GM06990 (cell line): ENCODE data around the gene FNDC3B.

Source experiments
- DNase-seq: peaks from one replicate; pipeline ENCODE4 v3.0.0-alpha.2; 2011; ENCODE audit not compliant: insufficient read length; ENCODE audit errors: extremely low read depth
- H3K27me3 ChIP-seq: replicated peaks from 2 replicates; pipeline ENCODE4 v1.6.0; 2011; ENCODE audit warnings: low read length; ENCODE audit not compliant: control insufficient read depth, insufficient read depth
- H3K36me3 ChIP-seq: 2 replicates; pipeline ENCODE4 v1.5.1; 2011; ENCODE audit warnings: low read length; ENCODE audit not compliant: control insufficient read depth, insufficient read depth
- H3K4me3 ChIP-seq: replicated peaks from 2 replicates; pipeline ENCODE4 v1.5.1; 2011; ENCODE audit warnings: low read depth, mild to moderate bottlenecking, control low read depth, low read length
- TF ChIP-seq, protein P1 (sequence below): IDR thresholded peaks from 2 replicates; pipeline ENCODE4 v1.5.1; 2011; ENCODE audit warnings: low read length, control low read depth, mild to moderate bottlenecking, inconsistent platforms; ENCODE audit not compliant: insufficient read depth, poor library complexity, severe bottlenecking

The FNDC3B gene

DNA sequence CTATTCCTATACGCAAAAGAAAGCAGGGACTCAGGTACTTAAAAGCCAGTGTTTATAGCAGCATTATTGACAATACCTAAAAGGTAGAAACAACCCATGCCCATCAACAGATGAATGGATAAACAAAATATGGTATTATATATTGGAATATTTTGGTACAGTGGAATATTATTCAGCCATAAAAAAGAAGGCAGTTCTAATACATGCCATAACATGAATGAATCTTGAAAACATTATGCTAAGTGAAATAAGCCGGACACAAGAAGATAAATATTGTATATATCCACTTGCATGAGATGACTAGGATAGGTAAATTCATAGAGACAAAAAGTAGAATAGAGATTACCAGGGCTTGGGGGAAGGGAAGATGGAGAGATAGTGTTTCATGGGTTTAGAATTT is 9.2 kb downstream of the FNDC3B start:
- no peaks in the 10 kb centered on the region for H3K36me3 ChIP-seq
- H3K27me3 ChIP-seq: no peaks in the 10 kb centered on the region
- DNase-seq: no peak
- TF ChIP-seq, protein P1, sequence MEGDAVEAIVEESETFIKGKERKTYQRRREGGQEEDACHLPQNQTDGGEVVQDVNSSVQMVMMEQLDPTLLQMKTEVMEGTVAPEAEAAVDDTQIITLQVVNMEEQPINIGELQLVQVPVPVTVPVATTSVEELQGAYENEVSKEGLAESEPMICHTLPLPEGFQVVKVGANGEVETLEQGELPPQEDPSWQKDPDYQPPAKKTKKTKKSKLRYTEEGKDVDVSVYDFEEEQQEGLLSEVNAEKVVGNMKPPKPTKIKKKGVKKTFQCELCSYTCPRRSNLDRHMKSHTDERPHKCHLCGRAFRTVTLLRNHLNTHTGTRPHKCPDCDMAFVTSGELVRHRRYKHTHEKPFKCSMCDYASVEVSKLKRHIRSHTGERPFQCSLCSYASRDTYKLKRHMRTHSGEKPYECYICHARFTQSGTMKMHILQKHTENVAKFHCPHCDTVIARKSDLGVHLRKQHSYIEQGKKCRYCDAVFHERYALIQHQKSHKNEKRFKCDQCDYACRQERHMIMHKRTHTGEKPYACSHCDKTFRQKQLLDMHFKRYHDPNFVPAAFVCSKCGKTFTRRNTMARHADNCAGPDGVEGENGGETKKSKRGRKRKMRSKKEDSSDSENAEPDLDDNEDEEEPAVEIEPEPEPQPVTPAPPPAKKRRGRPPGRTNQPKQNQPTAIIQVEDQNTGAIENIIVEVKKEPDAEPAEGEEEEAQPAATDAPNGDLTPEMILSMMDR: no peak
- no peak overlapping the region for H3K4me3 ChIP-seq

DNA sequence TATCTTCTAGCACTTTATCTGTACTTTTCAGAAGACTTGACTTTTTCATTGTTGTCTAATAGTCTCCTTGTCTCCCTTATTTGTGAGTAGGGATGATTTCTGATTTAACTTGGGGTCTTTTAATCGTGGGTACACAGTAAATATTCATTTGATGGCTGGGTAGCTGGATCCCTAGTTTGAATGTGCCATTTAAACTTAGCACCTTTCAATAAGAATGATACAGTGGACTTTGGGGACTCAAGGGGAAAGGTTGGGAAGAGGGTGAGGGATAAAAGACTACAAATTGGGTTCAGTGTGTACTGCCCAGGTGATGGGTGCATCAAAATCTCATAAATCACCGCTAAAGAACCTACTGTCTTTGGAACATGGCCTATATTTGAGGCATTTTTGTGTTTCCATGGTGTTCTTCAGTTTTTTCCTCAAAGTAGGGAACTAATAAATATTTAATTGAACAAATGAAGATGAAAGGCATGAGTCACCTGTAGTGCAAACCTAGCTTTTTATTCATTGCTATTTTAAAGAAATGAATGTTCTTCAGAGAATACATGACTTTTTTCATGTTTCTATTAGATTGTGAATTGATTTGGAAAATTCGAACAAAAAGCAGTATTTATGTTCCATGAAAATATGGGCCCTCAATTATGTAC is 12.1 kb downstream of the FNDC3B start:
- H3K27me3 ChIP-seq: no peaks in the 10 kb centered on the region
- H3K36me3 ChIP-seq: no peaks in the 10 kb centered on the region
- DNase-seq: no peak
- TF ChIP-seq, protein P1: no peak
- no peak overlapping the region for H3K4me3 ChIP-seq

DNA sequence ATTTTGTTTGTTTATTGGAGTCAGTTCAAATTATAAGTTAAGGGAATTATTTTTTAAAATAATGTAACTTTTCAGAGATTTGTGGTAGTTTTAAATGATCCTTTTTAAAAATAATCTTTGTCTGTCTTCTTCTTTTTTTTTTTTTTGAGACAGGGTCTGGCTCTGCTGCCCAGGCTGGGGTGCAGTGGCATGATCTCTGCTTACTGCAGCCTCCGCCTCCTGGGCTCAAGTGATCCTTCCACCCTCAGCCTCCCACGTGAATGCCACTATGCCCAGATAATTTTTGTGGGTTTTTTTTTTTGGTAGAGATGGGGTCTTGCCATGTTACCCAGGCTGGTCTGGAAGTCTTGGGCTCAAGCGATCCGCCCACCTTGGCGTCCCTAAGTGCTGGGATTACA is 12.6 kb downstream of the FNDC3B start:
- no peak overlapping the region for H3K4me3 ChIP-seq
- no peak for DNase-seq
- H3K27me3 ChIP-seq: no peaks in the 10 kb centered on the region
- TF ChIP-seq, protein P1: no peak
- H3K36me3 ChIP-seq: no peaks in the 10 kb centered on the region

DNA sequence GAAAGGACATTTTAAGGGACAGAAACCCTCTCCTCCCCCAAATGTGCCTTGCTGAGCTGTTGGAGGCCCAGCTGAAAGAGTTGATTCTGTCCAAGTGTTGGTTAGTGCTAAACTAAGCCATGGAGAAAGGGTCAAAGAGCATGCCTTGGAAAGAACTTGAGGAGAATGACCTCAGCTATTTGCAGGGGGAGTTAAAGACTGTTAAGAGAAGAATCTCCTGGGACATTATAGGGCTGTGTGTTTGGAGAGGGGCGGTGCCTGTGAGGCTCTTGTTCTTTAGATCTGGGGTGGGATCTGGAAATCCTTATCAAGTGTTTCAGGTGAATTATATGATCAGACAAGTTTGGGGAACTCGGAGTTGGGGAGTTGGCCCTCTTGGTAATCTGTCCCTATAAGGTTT is 13.0 kb downstream of the FNDC3B start:
- no peaks in the 10 kb centered on the region for H3K27me3 ChIP-seq
- DNase-seq: no peak
- TF ChIP-seq, protein P1: no peak
- H3K4me3 ChIP-seq: no peak overlapping the region
- no peaks in the 10 kb centered on the region for H3K36me3 ChIP-seq

DNA sequence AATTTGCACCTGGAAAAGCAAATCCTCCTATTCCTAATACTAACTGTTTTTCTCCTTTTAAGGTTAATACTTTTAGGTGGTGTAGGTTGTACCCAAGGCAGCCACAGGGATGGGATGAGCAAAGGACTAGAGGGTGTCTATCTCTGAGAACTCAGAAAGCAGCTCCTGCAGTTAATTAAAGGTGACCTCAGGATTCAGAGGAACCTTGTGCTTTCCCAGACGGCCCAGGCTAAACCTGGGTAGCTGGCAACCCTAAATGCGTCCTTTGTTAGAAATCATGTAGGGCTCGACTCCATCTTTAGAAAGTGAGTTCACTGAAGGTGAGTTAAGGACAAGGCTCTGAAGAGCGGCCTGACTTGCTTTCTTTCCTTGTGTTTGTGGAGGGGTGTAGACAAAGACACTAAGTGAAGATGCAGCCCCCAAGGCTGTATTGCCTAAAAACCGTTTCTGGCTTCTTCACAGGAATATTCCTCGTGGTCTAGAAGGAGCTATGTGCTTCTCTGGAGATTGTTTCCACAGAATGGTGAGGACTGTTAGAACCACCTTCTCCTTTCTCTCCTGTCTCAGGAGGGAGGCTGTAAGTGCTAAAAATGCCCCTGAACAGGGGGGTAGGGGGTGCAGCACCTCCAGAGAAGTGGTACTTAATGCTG is 14.9 kb downstream of the FNDC3B start:
- Histone ChIP-seq H3K4me3 (no peak overlapping the region), H3K36me3 (no peaks in the 10 kb centered on the region), H3K27me3 (no peaks in the 10 kb centered on the region)
- no peak for DNase-seq
- TF ChIP-seq, protein P1: no peak
